GM12891 (cell line): ENCODE measurements around the gene RBM19.

Source experiments
- DNase-seq: peaks from one replicate; pipeline ENCODE4 v3.0.0; 2011; ENCODE audit warnings: low spot score; ENCODE audit not compliant: insufficient read length
- FAIRE-seq: peaks from 2 replicates; lab custom pipeline; 2011; peaks lifted over from hg19 to GRCh38; lab: Jason Lieb, UNC
- PAX5 ChIP-seq: IDR thresholded peaks from 2 replicates; pipeline ENCODE4 v1.6.1; 2011; ENCODE audit warnings: low read length, moderate library complexity, mild to moderate bottlenecking; ENCODE audit not compliant: insufficient read depth, severe bottlenecking
- POLR2A ChIP-seq: IDR thresholded peaks from 2 replicates; pipeline ENCODE4 v1.6.1; 2011; ENCODE audit warnings: low read depth, low read length, control low read depth
- POLR2AphosphoS5 ChIP-seq: IDR thresholded peaks from 2 replicates; pipeline ENCODE4 v1.6.1; 2011; ENCODE audit warnings: low read depth, low read length, control low read depth
- POU2F2 ChIP-seq: IDR thresholded peaks from 2 replicates; pipeline ENCODE4 v1.6.1; 2011; ENCODE audit warnings: low read depth, mild to moderate bottlenecking, control low read depth, low read length, moderate library complexity
- SPI1 ChIP-seq: IDR thresholded peaks from 2 replicates; pipeline ENCODE4 v1.6.1; 2011; ENCODE audit warnings: low read depth, low read length, control low read depth
- TAF1 ChIP-seq: IDR thresholded peaks from 2 replicates; pipeline ENCODE4 v1.6.1; 2011; ENCODE audit warnings: low read depth, low read length, control low read depth

Gene RBM19

DNA sequence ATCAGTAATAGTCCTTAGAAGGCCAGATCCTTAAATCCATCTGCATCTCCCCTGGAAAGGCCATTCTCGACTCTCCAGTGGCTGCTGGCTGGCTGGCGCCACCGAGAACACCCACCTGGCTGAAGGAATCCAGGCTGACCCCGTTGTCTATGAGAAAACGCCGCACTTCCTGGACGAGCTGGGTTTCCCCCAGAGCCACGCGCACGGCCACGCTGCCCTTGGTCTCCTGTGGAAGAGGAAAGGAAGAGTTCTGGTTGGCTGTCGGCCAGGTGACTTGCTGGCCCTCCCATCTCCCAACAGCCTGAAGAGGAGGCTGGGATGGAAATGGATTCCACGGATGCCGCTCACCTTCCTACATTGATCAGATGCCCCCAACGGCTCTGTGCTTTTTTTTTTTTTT, 23.9 kb downstream of the RBM19 start:
- FAIRE-seq, result no peak
- no peak for TF ChIP-seq PAX5
- no peak for TF ChIP-seq SPI1
- no peak for TF ChIP-seq TAF1
- TF ChIP-seq POU2F2, result no peak
- TF ChIP-seq POLR2A, result no peak
- TF ChIP-seq POLR2AphosphoS5, result no peak
- no peak for DNase-seq

DNA sequence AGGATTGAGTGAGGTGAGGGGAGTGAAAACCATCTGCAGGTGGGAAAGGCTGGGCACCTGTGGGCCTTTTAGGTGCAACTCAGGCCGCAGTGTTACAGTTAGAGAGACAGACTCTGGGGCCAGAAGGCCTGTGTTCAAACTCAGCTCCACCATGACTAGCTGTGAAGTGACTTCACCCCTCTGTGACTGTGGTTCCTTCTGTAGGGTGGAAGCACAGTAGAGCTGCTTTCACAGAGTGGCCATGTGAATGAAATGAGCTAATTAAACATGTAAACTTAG, 25.0 kb downstream of the RBM19 start:
- no peak for TF ChIP-seq POLR2AphosphoS5
- no peak for TF ChIP-seq POU2F2
- TF ChIP-seq POLR2A, result no peak
- no peak for TF ChIP-seq PAX5
- TF ChIP-seq SPI1, result no peak
- no peak for TF ChIP-seq TAF1
- DNase-seq (no peak), FAIRE-seq (no peak)

DNA sequence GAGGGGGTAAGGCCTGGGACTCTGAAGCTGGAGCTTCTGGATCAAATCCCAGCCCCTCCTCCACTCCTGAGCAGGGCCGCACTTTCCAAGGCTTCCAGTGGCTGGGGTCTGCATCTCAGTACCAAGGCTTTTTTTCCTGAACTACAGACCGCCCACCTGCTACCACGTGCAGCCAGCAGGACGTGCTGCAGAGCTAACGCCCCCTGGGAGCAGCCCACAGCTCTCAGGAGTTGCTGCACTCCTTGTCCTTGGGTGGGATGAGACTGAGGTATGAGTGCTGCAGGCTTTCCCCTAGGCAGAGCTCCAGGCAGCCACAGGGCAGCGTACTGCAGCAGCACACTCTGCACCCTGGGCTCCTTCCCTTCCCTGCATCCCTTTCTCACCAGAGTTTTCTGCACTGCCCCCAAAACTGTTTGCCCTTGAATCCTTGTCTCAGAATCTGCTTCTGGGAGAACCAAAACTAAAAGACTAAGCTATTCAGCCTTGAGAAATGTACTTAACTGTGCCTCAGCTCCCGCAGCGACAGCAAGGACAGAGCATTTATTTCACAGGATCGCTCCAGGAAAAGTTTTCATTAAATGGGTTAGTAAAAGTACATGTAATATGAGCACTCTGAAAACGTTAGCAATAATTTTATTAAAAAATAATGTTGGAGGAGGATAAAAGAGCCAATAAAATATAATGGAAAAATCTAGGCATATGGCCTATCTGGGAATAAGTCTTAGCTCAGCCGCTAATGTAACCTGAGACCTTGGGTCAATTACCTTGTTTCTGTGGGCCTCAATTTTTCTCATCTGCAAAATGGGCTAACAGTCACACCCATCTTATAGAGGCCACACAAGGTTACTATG, 25.5 kb downstream of the RBM19 start:
- DNase-seq (no peak), FAIRE-seq (no peak)
- TF ChIP-seq POLR2AphosphoS5 (no peak), POU2F2 (no peak)

DNA sequence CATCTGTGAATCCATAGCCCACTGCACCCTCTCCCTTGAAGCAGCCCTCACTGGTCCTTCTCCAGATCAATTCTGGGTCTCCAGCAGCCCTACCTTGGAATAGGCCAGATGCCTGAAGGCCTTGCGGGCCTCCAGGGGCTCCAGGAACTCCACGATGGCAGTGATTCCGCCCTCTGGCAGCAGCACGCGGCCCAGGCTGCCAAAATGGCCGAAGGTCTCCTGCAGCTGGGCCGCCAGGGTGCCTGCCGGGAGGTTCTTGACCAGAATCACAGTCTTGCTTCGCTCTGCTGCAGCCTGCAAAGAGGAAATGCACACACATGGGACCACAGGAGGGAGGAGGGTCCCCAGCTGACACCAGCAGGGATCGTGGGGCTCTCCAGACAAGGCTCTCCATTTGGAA, 26.3 kb downstream of the RBM19 start:
- no peak for TF ChIP-seq POLR2AphosphoS5
- TF ChIP-seq PAX5, result no peak
- TF ChIP-seq SPI1, result no peak
- no peak for TF ChIP-seq TAF1
- TF ChIP-seq POLR2A, result no peak
- no peak for TF ChIP-seq POU2F2
- FAIRE-seq (no peak), DNase-seq (no peak)

DNA sequence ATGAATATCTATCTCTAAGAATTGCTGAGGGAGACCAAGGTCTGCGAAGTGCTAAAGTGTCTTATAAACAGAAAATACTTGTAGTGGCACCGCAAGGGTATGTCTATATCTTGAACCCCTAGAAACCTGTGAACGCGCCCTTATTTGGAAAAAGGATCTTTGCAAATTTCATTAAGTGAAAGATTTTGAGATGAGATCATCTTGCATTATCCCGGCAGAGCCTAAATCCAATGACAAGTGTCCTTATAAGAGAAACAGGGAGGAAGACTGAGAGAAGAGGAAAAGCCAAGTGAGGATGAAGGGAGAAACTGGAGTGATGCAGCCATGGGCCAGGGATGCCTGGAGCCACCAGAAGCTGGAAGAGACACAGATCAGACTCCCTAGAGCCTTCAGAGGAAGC, 27.7 kb downstream of the RBM19 start:
- FAIRE-seq (no peak), DNase-seq (no peak)

DNA sequence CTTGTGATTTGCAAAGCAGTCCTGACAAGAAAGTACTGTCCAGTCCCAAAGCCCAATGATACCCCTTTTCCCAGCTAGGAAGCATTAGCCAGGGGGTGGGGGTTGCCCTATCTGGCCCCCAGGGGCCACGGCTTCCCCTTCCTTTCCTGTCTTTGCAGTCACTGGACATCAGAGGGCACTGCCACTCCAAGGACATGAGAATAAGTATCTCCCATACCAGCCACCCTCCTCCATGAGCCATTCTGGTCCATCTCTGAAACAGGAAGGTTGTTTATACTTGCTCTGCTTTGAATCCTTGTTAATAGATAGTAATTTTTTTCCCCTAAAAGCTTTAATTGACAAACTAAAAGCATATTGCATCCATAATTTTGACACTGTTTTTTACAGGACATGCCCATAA, 29.7 kb downstream of the RBM19 start:
- DNase-seq (no peak), FAIRE-seq (no peak)
- TF ChIP-seq PAX5 (no peak), SPI1 (no peak), TAF1 (no peak), POLR2A (no peak), POU2F2 (no peak), POLR2AphosphoS5 (no peak)

More for the DNA sequence above, 27.7 kb downstream of the RBM19 start:
- TF ChIP-seq TAF1 (no peak), PAX5 (no peak), POLR2A (no peak), SPI1 (no peak), POU2F2 (no peak), POLR2AphosphoS5 (no peak)

DNA sequence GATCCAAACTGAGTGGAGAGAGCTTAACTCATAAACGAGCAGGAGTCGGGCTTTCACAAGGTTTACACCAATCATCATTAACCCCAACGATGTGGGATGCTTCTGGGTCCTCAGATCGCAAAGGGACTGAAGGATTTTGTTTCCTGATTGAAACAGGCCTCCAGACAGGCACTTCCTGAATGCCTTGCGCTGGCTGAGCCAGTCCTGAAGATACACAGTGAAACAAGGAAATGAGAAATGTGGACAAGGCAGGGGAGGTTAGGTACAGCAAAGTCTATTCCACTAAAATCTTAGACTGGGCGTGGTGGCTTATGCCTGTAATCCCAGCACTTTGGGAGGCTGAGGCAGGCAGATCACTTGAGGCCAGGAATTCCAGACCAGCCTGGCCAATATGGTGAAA, 30.7 kb downstream of the RBM19 start:
- no peak for DNase-seq
- FAIRE-seq, result no peak
- TF ChIP-seq POLR2A (no peak), TAF1 (no peak), SPI1 (no peak), POU2F2 (no peak), POLR2AphosphoS5 (no peak), PAX5 (no peak)

DNA sequence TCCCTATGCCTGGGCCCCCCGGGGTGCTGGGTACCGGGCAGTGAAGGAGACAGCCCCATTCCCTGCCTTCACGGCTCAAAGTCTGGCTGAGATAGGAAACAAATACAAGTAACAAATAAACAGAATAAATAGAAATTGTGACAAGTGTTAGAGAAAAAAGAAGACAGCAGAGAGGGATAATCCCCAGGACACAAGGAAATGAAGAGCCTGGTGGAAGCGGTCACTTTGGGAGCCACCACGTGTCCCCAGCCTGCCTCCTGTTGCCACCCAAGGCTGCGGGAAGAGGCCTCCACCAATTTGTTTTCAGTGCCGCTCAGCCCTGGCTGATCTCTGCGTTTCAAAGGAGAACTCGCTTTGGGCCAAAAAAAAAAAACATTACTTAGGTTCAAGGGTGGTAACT, 31.2 kb downstream of the RBM19 start:
- no peak for TF ChIP-seq POU2F2
- no peak for TF ChIP-seq TAF1
- TF ChIP-seq POLR2AphosphoS5, result no peak
- TF ChIP-seq PAX5, result no peak
- no peak for TF ChIP-seq SPI1
- no peak for TF ChIP-seq POLR2A
- DNase-seq (no peak), FAIRE-seq (no peak)

DNA sequence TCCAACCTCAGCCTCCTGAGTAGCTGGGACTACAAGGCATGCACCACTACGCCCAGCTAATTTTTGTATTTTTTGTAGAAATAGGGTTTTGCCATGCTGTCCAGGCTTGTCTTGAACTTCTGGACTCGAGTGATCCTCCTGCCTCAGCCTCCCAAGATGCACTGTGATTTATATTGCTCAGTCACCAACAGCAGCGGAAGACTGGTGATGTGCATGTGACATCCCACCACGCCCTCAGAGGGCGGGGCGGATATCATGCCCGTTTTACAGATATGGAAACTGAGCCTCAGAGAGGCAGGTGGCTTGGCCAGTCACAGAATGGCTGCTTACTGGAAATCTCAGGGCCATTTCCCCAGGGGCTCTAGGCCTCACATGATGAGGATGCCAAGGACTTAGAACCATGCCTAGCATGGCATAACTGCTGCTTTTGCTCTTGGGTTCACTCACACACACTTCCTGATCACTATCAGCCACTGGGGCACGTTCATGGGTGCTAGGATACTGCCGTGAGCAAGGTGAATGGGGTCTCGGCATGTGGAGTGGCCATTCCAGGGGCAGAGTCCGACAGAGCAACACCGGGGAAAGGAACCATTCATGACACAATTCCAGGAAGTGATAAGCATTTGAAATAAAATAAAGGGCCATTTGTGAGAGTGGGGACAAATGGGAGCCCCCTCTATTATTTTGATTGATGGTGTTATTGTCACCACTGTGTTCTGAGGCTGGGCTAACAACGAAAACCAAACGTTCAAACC, 31.9 kb downstream of the RBM19 start:
- TF ChIP-seq POLR2A (no peak), POLR2AphosphoS5 (no peak), SPI1 (no peak), TAF1 (no peak), PAX5 (no peak), POU2F2 (no peak)
- FAIRE-seq (peak; percentile 23), DNase-seq (no peak)

DNA sequence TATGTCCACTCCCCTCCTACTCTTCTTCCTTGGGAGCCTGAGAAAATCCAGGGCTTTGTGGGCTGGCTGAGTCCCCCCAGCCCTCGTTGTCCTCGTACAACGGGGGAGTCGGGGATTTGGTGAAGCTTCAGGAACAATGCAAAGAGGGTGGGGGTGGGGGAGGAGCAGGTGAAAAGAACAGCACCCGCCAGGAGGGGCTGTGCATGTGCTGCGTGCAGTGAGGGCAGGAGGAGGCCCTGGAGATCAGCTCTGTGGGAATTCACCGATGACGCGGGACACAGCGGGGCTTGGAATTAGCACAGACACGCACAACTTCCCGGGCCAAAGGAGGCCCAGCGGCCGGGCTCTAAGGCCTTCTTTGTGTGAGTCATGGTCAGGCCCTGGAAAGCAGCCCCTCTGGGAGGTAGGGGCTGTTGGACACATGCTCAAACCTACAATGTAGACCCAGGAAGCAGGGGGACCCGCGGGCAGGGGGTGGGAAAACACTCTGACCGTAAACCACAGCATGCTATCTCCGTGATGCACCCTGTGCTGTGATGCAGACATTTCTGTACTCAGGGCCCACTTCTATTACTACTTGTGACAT, 32.8 kb downstream of the RBM19 start:
- no peak for FAIRE-seq
- DNase-seq, result no peak

More for the DNA sequence above, 32.8 kb downstream of the RBM19 start:
- TF ChIP-seq POU2F2, result no peak
- TF ChIP-seq PAX5, result no peak
- no peak for TF ChIP-seq SPI1
- TF ChIP-seq POLR2AphosphoS5, result no peak
- TF ChIP-seq TAF1, result no peak
- TF ChIP-seq POLR2A, result no peak
